Neural progenitor cell (in vitro differentiated cells): ENCODE results near the gene FMN1. TPM values are rescaled to one million over a fixed set of nuclear protein-coding genes. Genes with fewer than 3 reads are reported as not detected.
A peak's percentile ranks its signal among the peaks of the same experiment; 100 is the strongest.

Experiments used
- DNase-seq: peaks from one replicate; pipeline ENCODE4 v3.0.0-alpha.2; 2016; ENCODE audit warnings: low spot score
- H2AFZ ChIP-seq: fragments of 200-600 bp; sonication (generic); replicated peaks from 2 replicates; pipeline ENCODE4 v1.6.1; 2016; ENCODE audit warnings: antibody characterized with exemption
- H3F3A ChIP-seq: fragments of 200-600 bp; sonication (generic); 2 replicates; pipeline ENCODE4 v1.6.1; 2016; ENCODE audit warnings: antibody characterized with exemption, low read depth
- H3K27ac ChIP-seq: fragments of 200-600 bp; sonication (generic); 2 replicates; pipeline ENCODE4 v1.5.1; 2016; ENCODE audit warnings: mild to moderate bottlenecking
- H3K27me3 ChIP-seq: fragments of 200-600 bp; sonication (generic); 2 replicates; pipeline ENCODE4 v1.6.1; 2016; ENCODE audit warnings: mild to moderate bottlenecking, moderate library complexity
- H3K36me3 ChIP-seq: fragments of 200-600 bp; sonication (generic); 2 replicates; pipeline ENCODE4 v1.5.1; 2016
- H3K4me1 ChIP-seq: fragments of 200-600 bp; sonication (generic); 2 replicates; pipeline ENCODE4 v1.6.1; 2016; ENCODE audit warnings: mixed run types
- H3K4me2 ChIP-seq: fragments of 200-600 bp; sonication (generic); 2 replicates; pipeline ENCODE4 v1.6.1; 2016
- H3K4me3 ChIP-seq: fragments of 200-600 bp; sonication (generic); 2 replicates; pipeline ENCODE4 v1.5.1; 2016
- H3K79me2 ChIP-seq: fragments of 200-600 bp; sonication (generic); 2 replicates; pipeline ENCODE4 v1.6.1; 2016; ENCODE audit warnings: low read depth
- H3K9ac ChIP-seq: fragments of 200-600 bp; sonication (generic); 2 replicates; pipeline ENCODE4 v1.6.1; 2016
- H3K9me3 ChIP-seq: fragments of 200-600 bp; sonication (generic); 2 replicates; pipeline ENCODE4 v1.5.1; 2016; ENCODE audit warnings: low read depth
- H4K20me1 ChIP-seq: fragments of 200-600 bp; sonication (generic); 2 replicates; pipeline ENCODE4 v1.6.1; 2016; ENCODE audit warnings: low read depth
- H3K27ac Mint-ChIP-seq: 3 replicates; pipeline ENCODE4 v1.8.0; 2021; ENCODE audit warnings: mixed read lengths
- H3K27me3 Mint-ChIP-seq: 2 replicates; pipeline ENCODE4 v1.8.0; 2022; ENCODE audit warnings: low read depth, mild to moderate bottlenecking, inconsistent platforms, moderate library complexity, mixed read lengths; ENCODE audit not compliant: insufficient read depth
- H3K36me3 Mint-ChIP-seq: 3 replicates; pipeline ENCODE4 v1.8.0; 2021; ENCODE audit warnings: mixed read lengths
- H3K4me1 Mint-ChIP-seq: 3 replicates; pipeline ENCODE4 v1.8.0; 2021; ENCODE audit warnings: mixed read lengths
- H3K4me3 Mint-ChIP-seq: 3 replicates; pipeline ENCODE4 v1.8.0; 2021; ENCODE audit warnings: mild to moderate bottlenecking, moderate library complexity, mixed read lengths
- H3K9me3 Mint-ChIP-seq: 3 replicates; pipeline ENCODE4 v1.8.0; 2020; ENCODE audit warnings: mixed read lengths
- CTCF ChIP-seq: fragments of 200-600 bp; sonication (generic); IDR thresholded peaks from 2 replicates; pipeline ENCODE4 v1.5.1; 2017; ENCODE audit warnings: antibody characterized with exemption, mild to moderate bottlenecking
- EZH2 ChIP-seq: fragments of 200-600 bp; sonication (generic); IDR thresholded peaks from 2 replicates; pipeline ENCODE4 v1.6.1; 2017; ENCODE audit warnings: antibody characterized with exemption, mild to moderate bottlenecking, moderate library complexity
- EZH2phosphoT487 ChIP-seq: fragments of 200-600 bp; sonication (generic); IDR thresholded peaks from 2 replicates; pipeline ENCODE4 v1.6.1; 2017; ENCODE audit warnings: antibody characterized with exemption
- total RNA-seq: library from RNA; depleted of rRNA; stranded (reverse); fragments of >200 nt; gene quantifications from 2 replicates; pipeline ENCODE4 v1.2.3, GENCODE V29; 2015; ENCODE audit warnings: low replicate concordance

FMN1 gene
- total RNA-seq, 1 donor from 2014 or later = 5.7 TPM

- Mint-ChIP-seq H3K4me1 (peaks cover 12% of the 10 kb centered on the region), H3K27me3 (no peaks in the 10 kb centered on the region), H3K36me3 (peaks cover 1% of the 10 kb centered on the region)
Measured at GRCh38 chr15:32893421-32893820, 301.1 kb downstream of the FMN1 start.

GRCh38 chr15:32889214-32889613 lies 305.3 kb downstream of the FMN1 start:
- peaks cover 12% of the 10 kb centered on the region for H3K9me3 Mint-ChIP-seq
- DNase-seq = no peak
- Histone ChIP-seq H3K9me3 (no peaks in the 10 kb centered on the region), H3K4me3 (no peak overlapping the region), H3K4me1 (peaks cover 15% of the 10 kb centered on the region), H3K9ac (no peak overlapping the region), H3K27ac (no peak overlapping the region), H3F3A (peaks cover 15% of the 10 kb centered on the region), H3K36me3 (no peaks in the 10 kb centered on the region), H4K20me1 (no peaks in the 10 kb centered on the region), H3K4me2 (no peak overlapping the region), H3K79me2 (no peaks in the 10 kb centered on the region), H3K27me3 (no peaks in the 10 kb centered on the region), H2AFZ (no peak overlapping the region)
- TF ChIP-seq CTCF (no peak), EZH2 (no peak)
- no peaks in the 10 kb centered on the region for H3K27me3 Mint-ChIP-seq
- no peak overlapping the region for H3K27ac Mint-ChIP-seq
- peaks cover 16% of the 10 kb centered on the region for H3K4me1 Mint-ChIP-seq
- peaks cover 1% of the 10 kb centered on the region for H3K36me3 Mint-ChIP-seq
- H3K4me3 Mint-ChIP-seq = no peak overlapping the region

More at GRCh38 chr15:32893421-32893820, 301.1 kb downstream of the FMN1 start:
- TF ChIP-seq CTCF (no peak), EZH2phosphoT487 (no peak), EZH2 (no peak)
- Histone ChIP-seq H3K9ac (no peak overlapping the region), H3K36me3 (no peaks in the 10 kb centered on the region), H3K27ac (no peak overlapping the region), H3F3A (peaks cover 15% of the 10 kb centered on the region), H3K4me3 (no peak overlapping the region), H4K20me1 (no peaks in the 10 kb centered on the region), H3K9me3 (no peaks in the 10 kb centered on the region), H3K4me1 (peaks cover 16% of the 10 kb centered on the region), H3K4me2 (no peak overlapping the region), H2AFZ (peak overlapping the region; percentile 47), H3K27me3 (no peaks in the 10 kb centered on the region), H3K79me2 (no peaks in the 10 kb centered on the region)
- no peak overlapping the region for H3K27ac Mint-ChIP-seq
- peaks cover 12% of the 10 kb centered on the region for H3K9me3 Mint-ChIP-seq
- no peak for DNase-seq
- no peak overlapping the region for H3K4me3 Mint-ChIP-seq

GRCh38 chr15:32888221-32888761 lies 306.2 kb downstream of the FMN1 start:
- H3F3A ChIP-seq = peaks cover 15% of the 10 kb centered on the region
- no peak overlapping the region for H3K4me2 ChIP-seq
- peaks cover 12% of the 10 kb centered on the region for H3K9me3 Mint-ChIP-seq
- H3K36me3 ChIP-seq = no peaks in the 10 kb centered on the region
- no peak overlapping the region for H2AFZ ChIP-seq
- H3K4me1 Mint-ChIP-seq = peaks cover 16% of the 10 kb centered on the region
- no peak overlapping the region for H3K4me3 ChIP-seq
- H3K27me3 Mint-ChIP-seq = no peaks in the 10 kb centered on the region
- no peaks in the 10 kb centered on the region for H3K9me3 ChIP-seq
- H3K79me2 ChIP-seq = no peaks in the 10 kb centered on the region
- H4K20me1 ChIP-seq = no peaks in the 10 kb centered on the region
- TF ChIP-seq CTCF = no peak
- no peak for TF ChIP-seq EZH2phosphoT487
- TF ChIP-seq EZH2 = no peak
- no peak overlapping the region for H3K9ac ChIP-seq
- H3K27me3 ChIP-seq = no peaks in the 10 kb centered on the region
- H3K4me1 ChIP-seq = peaks cover 15% of the 10 kb centered on the region
- no peak overlapping the region for H3K27ac Mint-ChIP-seq
- H3K27ac ChIP-seq = no peak overlapping the region
- peaks cover 3% of the 10 kb centered on the region for H3K36me3 Mint-ChIP-seq
- no peak overlapping the region for H3K4me3 Mint-ChIP-seq
- no peak for DNase-seq
